Mesenchymal stem cell (in vitro differentiated cells and primary cell): ENCODE results near the gene CAMTA1.

Experiments
- DNase-seq: peaks from one replicate; pipeline ENCODE4 v3.0.0-alpha.2; 2013
- H2AFZ ChIP-seq: one replicate; pipeline ENCODE4 v1.6.1; 2013; ENCODE audit warnings: low read depth, mild to moderate bottlenecking, control low read depth, inconsistent platforms, low read length, moderate library complexity
- H2AK5ac ChIP-seq: 2 replicates; pipeline ENCODE4 v1.6.1; 2013; ENCODE audit warnings: low read length, moderate library complexity, mild to moderate bottlenecking, inconsistent platforms; ENCODE audit not compliant: severe bottlenecking
- H2BK120ac ChIP-seq: one replicate; pipeline ENCODE4 v1.6.1; 2013; ENCODE audit warnings: low read depth, mild to moderate bottlenecking, inconsistent platforms, low read length, moderate library complexity
- H2BK12ac ChIP-seq, 2 experiments: one replicate each; pipeline ENCODE4 v1.6.1; 2013; ENCODE audit warnings: inconsistent platforms in 2 of 2, low read length in 2 of 2, mild to moderate bottlenecking in 2 of 2, moderate library complexity in 2 of 2, control low read depth in 1 of 2
- H2BK15ac ChIP-seq: one replicate; pipeline ENCODE4 v1.6.1; 2013; ENCODE audit warnings: mild to moderate bottlenecking, low read depth, inconsistent platforms; ENCODE audit not compliant: poor library complexity, severe bottlenecking
- H2BK5ac ChIP-seq: 2 replicates; pipeline ENCODE4 v1.6.1; 2013; ENCODE audit warnings: low read depth, mild to moderate bottlenecking, low read length, control low read depth, inconsistent platforms; ENCODE audit not compliant: poor library complexity, severe bottlenecking
- H3K14ac ChIP-seq, 2 experiments: one replicate each; pipeline ENCODE4 v1.6.1; 2013; ENCODE audit warnings: inconsistent platforms in 2 of 2, low read length in 2 of 2, control low read depth in 1 of 2, mild to moderate bottlenecking in 1 of 2, moderate library complexity in 1 of 2
- H3K18ac ChIP-seq, 2 experiments: one replicate each; pipeline ENCODE4 v1.6.1; 2013; ENCODE audit warnings: inconsistent platforms in 2 of 2, low read length in 2 of 2, control low read depth in 1 of 2, low read depth in 1 of 2, mild to moderate bottlenecking in 1 of 2
- H3K23ac ChIP-seq, 2 experiments: one replicate each; pipeline ENCODE4 v1.6.1; 2013; ENCODE audit warnings: inconsistent platforms in 2 of 2, low read length in 2 of 2, mild to moderate bottlenecking in 2 of 2, moderate library complexity in 2 of 2, control low read depth in 1 of 2
- H3K27ac ChIP-seq: 2 replicates; pipeline ENCODE4 v1.5.1; 2013; ENCODE audit warnings: mild to moderate bottlenecking, moderate library complexity, low read length, control low read depth, inconsistent platforms; ENCODE audit not compliant: poor library complexity, severe bottlenecking
- H3K27me3 ChIP-seq, 2 experiments: 2 replicates each; pipeline versions ENCODE4 v1.6.1 to v1.7.0; 2013; ENCODE audit warnings: low read length in 2 of 2, mild to moderate bottlenecking in 2 of 2, moderate library complexity in 2 of 2, control low read depth in 1 of 2, inconsistent platforms in 1 of 2; ENCODE audit not compliant: control insufficient read depth in 1 of 2, insufficient read depth in 1 of 2
- H3K36me3 ChIP-seq, 2 experiments: 2 replicates each; pipeline versions ENCODE4 v1.6.1 to v1.7.0; 2013; ENCODE audit warnings: low read length in 2 of 2, control low read depth in 1 of 2, inconsistent platforms in 1 of 2, low read depth in 1 of 2, mild to moderate bottlenecking in 1 of 2; ENCODE audit not compliant: insufficient read depth in 2 of 2, control insufficient read depth in 1 of 2
- H3K4ac ChIP-seq, 2 experiments: one replicate each; pipeline ENCODE4 v1.6.1; 2013; ENCODE audit warnings: inconsistent platforms in 2 of 2, low read length in 2 of 2, mild to moderate bottlenecking in 2 of 2, moderate library complexity in 2 of 2, control low read depth in 1 of 2, low read depth in 1 of 2
- H3K4me1 ChIP-seq: 2 replicates; pipeline ENCODE4 v1.6.1; 2013; ENCODE audit warnings: low read depth, low read length, control low read depth; ENCODE audit not compliant: control insufficient read depth, insufficient read depth
- H3K4me2 ChIP-seq: 2 replicates; pipeline ENCODE4 v1.6.1; 2013; ENCODE audit warnings: low read length, mild to moderate bottlenecking, inconsistent platforms; ENCODE audit not compliant: poor library complexity, severe bottlenecking
- H3K4me3 ChIP-seq, 2 experiments: 2 replicates each; pipeline versions ENCODE4 v1.5.1 to v1.7.0; 2013; ENCODE audit warnings: low read length in 2 of 2, mild to moderate bottlenecking in 2 of 2, control low read depth in 1 of 2, low read depth in 1 of 2; ENCODE audit not compliant: insufficient read depth in 1 of 2
- H3K79me1 ChIP-seq: replicated peaks from 2 replicates; pipeline ENCODE4 v1.6.1; 2013; ENCODE audit warnings: mild to moderate bottlenecking, control low read depth, low read length, inconsistent platforms; ENCODE audit not compliant: poor library complexity, severe bottlenecking
- H3K9ac ChIP-seq: 2 replicates; pipeline ENCODE4 v1.7.0; 2013; ENCODE audit warnings: mild to moderate bottlenecking, low read length, moderate library complexity
- H3K9me3 ChIP-seq: 2 replicates; pipeline ENCODE4 v1.7.0; 2013; ENCODE audit warnings: mild to moderate bottlenecking, low read length; ENCODE audit not compliant: control insufficient read depth
- H4K8ac ChIP-seq: one replicate; pipeline ENCODE4 v1.6.1; 2013; ENCODE audit warnings: inconsistent platforms, mild to moderate bottlenecking, low read length, moderate library complexity
- H4K91ac ChIP-seq: one replicate; pipeline ENCODE4 v1.6.1; 2013; ENCODE audit warnings: mild to moderate bottlenecking, low read length, inconsistent platforms
- WGBS: methylation state at CpG from one replicate; pipeline ENCODE4 v1.1.7; 2013; ENCODE audit warnings: mixed read lengths; 5-methylcytosine and 5-hydroxymethylcytosine counted together

The CAMTA1 gene

GRCh38 chr1:7482077-7482476 lies 696.8 kb downstream of the CAMTA1 start:
- Histone ChIP-seq H3K4me3 (no peak overlapping the region), H2AFZ (no peak overlapping the region), H3K23ac (no peak overlapping the region), H3K14ac (no peak overlapping the region), H2BK5ac (no peak overlapping the region), H2BK15ac (no peak overlapping the region), H3K4me1 (peaks cover 15% of the 10 kb centered on the region), H3K79me1 (no peaks in the 10 kb centered on the region), H3K9ac (no peak overlapping the region), H3K27me3 (peaks cover 0 to 35% of the 10 kb centered on the region in 2 experiments), H3K27ac (no peak overlapping the region), H4K91ac (no peak overlapping the region), H3K36me3 (no peaks in the 10 kb centered on the region), H3K9me3 (no peaks in the 10 kb centered on the region), H2AK5ac (no peak overlapping the region), H2BK12ac (no peak overlapping the region), H4K8ac (no peak overlapping the region), H3K4me2 (no peak overlapping the region), H2BK120ac (no peak overlapping the region), H3K4ac (no peak overlapping the region), H3K18ac (no peak overlapping the region)
- 35% methylated on average over 5 of the region's 6 CpGs for WGBS
- no peak for DNase-seq

GRCh38 chr1:7482772-7483495 lies 697.7 kb downstream of the CAMTA1 start:
- WGBS, result 69% methylated on average over 10 of the region's 10 CpGs
- H3K9ac ChIP-seq, result no peak overlapping the region

GRCh38 chr1:7483634-7484383 lies 698.6 kb downstream of the CAMTA1 start:
- Histone ChIP-seq H2AK5ac (no peak overlapping the region), H3K4me3 (no peak overlapping the region), H3K4me2 (no peak overlapping the region), H3K9me3 (no peaks in the 10 kb centered on the region), H4K91ac (no peak overlapping the region), H2BK120ac (no peak overlapping the region), H3K9ac (no peak overlapping the region), H3K36me3 (no peaks in the 10 kb centered on the region), H2BK15ac (no peak overlapping the region), H3K4me1 (peaks cover 15% of the 10 kb centered on the region), H3K18ac (no peak overlapping the region), H3K14ac (no peak overlapping the region), H3K23ac (no peak overlapping the region), H3K4ac (no peak overlapping the region), H2BK12ac (no peak overlapping the region), H3K27me3 (peaks cover 0 to 30% of the 10 kb centered on the region in 2 experiments), H2BK5ac (no peak overlapping the region), H4K8ac (no peak overlapping the region), H3K79me1 (no peaks in the 10 kb centered on the region), H2AFZ (no peak overlapping the region), H3K27ac (no peak overlapping the region)
- WGBS, result 86% methylated on average over 13 of the region's 13 CpGs
- DNase-seq, result no peak

More at GRCh38 chr1:7482772-7483495, 697.7 kb downstream of the CAMTA1 start:
- Histone ChIP-seq H2BK120ac (no peak overlapping the region), H3K4ac (no peak overlapping the region), H3K27me3 (peaks cover 0 to 30% of the 10 kb centered on the region in 2 experiments), H2AK5ac (no peak overlapping the region), H4K8ac (no peak overlapping the region), H2BK5ac (no peak overlapping the region), H3K9me3 (no peaks in the 10 kb centered on the region), H3K14ac (no peak overlapping the region), H2BK12ac (no peak overlapping the region), H3K27ac (no peak overlapping the region), H2BK15ac (no peak overlapping the region), H4K91ac (no peak overlapping the region), H3K4me1 (peaks cover 15% of the 10 kb centered on the region), H3K4me3 (no peak overlapping the region), H3K4me2 (no peak overlapping the region), H3K23ac (no peak overlapping the region), H2AFZ (no peak overlapping the region), H3K36me3 (no peaks in the 10 kb centered on the region), H3K18ac (no peak overlapping the region), H3K79me1 (no peaks in the 10 kb centered on the region)
- DNase-seq, result no peak

GRCh38 chr1:7485086-7485780 lies 700.0 kb downstream of the CAMTA1 start:
- Histone ChIP-seq H3K18ac (no peak overlapping the region), H2AFZ (no peak overlapping the region), H2BK120ac (no peak overlapping the region), H3K4ac (no peak overlapping the region), H3K23ac (no peak overlapping the region), H2AK5ac (no peak overlapping the region), H4K91ac (no peak overlapping the region), H2BK5ac (no peak overlapping the region), H3K14ac (no peak overlapping the region), H4K8ac (no peak overlapping the region), H3K79me1 (no peaks in the 10 kb centered on the region), H3K9me3 (no peaks in the 10 kb centered on the region), H2BK15ac (no peak overlapping the region), H3K9ac (no peak overlapping the region), H3K36me3 (no peaks in the 10 kb centered on the region), H3K4me1 (peaks cover 11% of the 10 kb centered on the region), H3K27ac (no peak overlapping the region), H2BK12ac (no peak overlapping the region), H3K4me2 (no peak overlapping the region), H3K4me3 (no peak overlapping the region), H3K27me3 (peaks cover 0 to 34% of the 10 kb centered on the region in 2 experiments)
- no peak for DNase-seq
- 88% methylated on average over 10 of the region's 10 CpGs for WGBS
